ENCODE results near the gene TRAF3. TPM values are rescaled to one million over a fixed set of nuclear protein-coding genes. Genes with fewer than 3 reads are reported as not detected.

Gene TRAF3
- total RNA-seq, 1 donor from 2014 or later: 25.9 TPM

GRCh38 chr14:102922490-102923200 is 145.4 kb downstream of the TRAF3 start, which contains the start of gene AMN:
TSS of gene AMN (plus strand) at chr14:102922663. CDS start at chr14:102922689, 26 bp downstream.
- peaks cover 44% of the 10 kb centered on the region for H3K27me3 ChIP-seq (ENCODE audit: insufficient read depth, low read length)
- H3K4me2 ChIP-seq (ENCODE audit: low read length): peak within 1 kb of the TSS; percentile 71
- Mint-ChIP-seq H3K4me3 (ENCODE audit: unreplicated experiment) (no peak within 1 kb of the TSS), H3K4me1 (ENCODE audit: low read depth, unreplicated experiment) (no peaks in the 10 kb centered on the region), H3K9me3 (ENCODE audit: unreplicated experiment) (no peaks in the 10 kb centered on the region), H3K27ac (ENCODE audit: unreplicated experiment) (no peak within 1 kb of the TSS), H3K36me3 (ENCODE audit: low read depth, unreplicated experiment) (no peaks in the 10 kb centered on the region), H3K27me3 (ENCODE audit: low read depth, unreplicated experiment) (peaks cover 22% of the 10 kb centered on the region)
- peak within 1 kb of the TSS; percentile 14 for H3K9ac ChIP-seq (ENCODE audit: low read length)
- H3K4me3 ChIP-seq (ENCODE audit: insufficient read depth, low read depth, low read length): peak within 1 kb of the TSS; percentile 23
- H2AFZ ChIP-seq (ENCODE audit: low read depth, low read length): peak within 1 kb of the TSS; percentile 69
- no peak for DNase-seq (ENCODE audit: low read depth)
- H3K27ac ChIP-seq (ENCODE audit: low read depth, low read length): no peak within 1 kb of the TSS
- peaks cover 5% of the 10 kb centered on the region for H3K9me3 ChIP-seq (ENCODE audit: insufficient read depth, low read depth, low read length)
- no peak for FAIRE-seq
- peaks cover 8% of the 10 kb centered on the region for H4K20me1 ChIP-seq (ENCODE audit: insufficient read depth, low read length)
- TF ChIP-seq, protein P1, sequence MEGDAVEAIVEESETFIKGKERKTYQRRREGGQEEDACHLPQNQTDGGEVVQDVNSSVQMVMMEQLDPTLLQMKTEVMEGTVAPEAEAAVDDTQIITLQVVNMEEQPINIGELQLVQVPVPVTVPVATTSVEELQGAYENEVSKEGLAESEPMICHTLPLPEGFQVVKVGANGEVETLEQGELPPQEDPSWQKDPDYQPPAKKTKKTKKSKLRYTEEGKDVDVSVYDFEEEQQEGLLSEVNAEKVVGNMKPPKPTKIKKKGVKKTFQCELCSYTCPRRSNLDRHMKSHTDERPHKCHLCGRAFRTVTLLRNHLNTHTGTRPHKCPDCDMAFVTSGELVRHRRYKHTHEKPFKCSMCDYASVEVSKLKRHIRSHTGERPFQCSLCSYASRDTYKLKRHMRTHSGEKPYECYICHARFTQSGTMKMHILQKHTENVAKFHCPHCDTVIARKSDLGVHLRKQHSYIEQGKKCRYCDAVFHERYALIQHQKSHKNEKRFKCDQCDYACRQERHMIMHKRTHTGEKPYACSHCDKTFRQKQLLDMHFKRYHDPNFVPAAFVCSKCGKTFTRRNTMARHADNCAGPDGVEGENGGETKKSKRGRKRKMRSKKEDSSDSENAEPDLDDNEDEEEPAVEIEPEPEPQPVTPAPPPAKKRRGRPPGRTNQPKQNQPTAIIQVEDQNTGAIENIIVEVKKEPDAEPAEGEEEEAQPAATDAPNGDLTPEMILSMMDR (IDR thresholded peaks at IDR 0.05; ENCODE audit: insufficient read depth, low read depth, low read length): no peak
- peak; percentile 73 for TF ChIP-seq EZH2 (IDR thresholded peaks at IDR 0.05; ENCODE audit: insufficient read depth, low read length)
- peaks cover 5% of the 10 kb centered on the region for H3K4me1 ChIP-seq (ENCODE audit: insufficient read depth, low read length)
- H3K36me3 ChIP-seq (ENCODE audit: insufficient read depth, low read length): no peaks in the 10 kb centered on the region
- H3K79me2 ChIP-seq (ENCODE audit: insufficient read depth, low read length): no peaks in the 10 kb centered on the region

- no peaks in the 10 kb centered on the region for H3K36me3 Mint-ChIP-seq (ENCODE audit: low read depth, unreplicated experiment)
- peaks cover 8% of the 10 kb centered on the region for H4K20me1 ChIP-seq (ENCODE audit: insufficient read depth, low read length)
- peak overlapping the region; percentile 23 for H3K4me3 ChIP-seq (ENCODE audit: insufficient read depth, low read depth, low read length)
- peak overlapping the region; percentile 14 for H3K9ac ChIP-seq (ENCODE audit: low read length)
- FAIRE-seq (no peak), DNase-seq (ENCODE audit: low read depth) (no peak)
- peak overlapping the region; percentile 71 for H3K4me2 ChIP-seq (ENCODE audit: low read length)
- no peak overlapping the region for H3K4me3 Mint-ChIP-seq (ENCODE audit: unreplicated experiment)
- H3K27ac Mint-ChIP-seq (ENCODE audit: unreplicated experiment): no peak overlapping the region
- H3K27me3 ChIP-seq (ENCODE audit: insufficient read depth, low read length): peaks cover 44% of the 10 kb centered on the region
- no peak overlapping the region for H3K27ac ChIP-seq (ENCODE audit: low read depth, low read length)
- H3K9me3 Mint-ChIP-seq (ENCODE audit: unreplicated experiment): no peaks in the 10 kb centered on the region
- H3K4me1 ChIP-seq (ENCODE audit: insufficient read depth, low read length): peaks cover 9% of the 10 kb centered on the region
- H2AFZ ChIP-seq (ENCODE audit: low read depth, low read length): no peak overlapping the region
- no peaks in the 10 kb centered on the region for H3K79me2 ChIP-seq (ENCODE audit: insufficient read depth, low read length)
- H3K27me3 Mint-ChIP-seq (ENCODE audit: low read depth, unreplicated experiment): peaks cover 22% of the 10 kb centered on the region
- no peaks in the 10 kb centered on the region for H3K36me3 ChIP-seq (ENCODE audit: insufficient read depth, low read length)
- no peaks in the 10 kb centered on the region for H3K4me1 Mint-ChIP-seq (ENCODE audit: low read depth, unreplicated experiment)
- TF ChIP-seq, protein P1 (IDR thresholded peaks at IDR 0.05; ENCODE audit: insufficient read depth, low read depth, low read length): no peak
- TF ChIP-seq EZH2 (IDR thresholded peaks at IDR 0.05; ENCODE audit: insufficient read depth, low read length): peak; percentile 98
- peaks cover 5% of the 10 kb centered on the region for H3K9me3 ChIP-seq (ENCODE audit: insufficient read depth, low read depth, low read length)
Measured at GRCh38 chr14:102923201-102923924, 146.1 kb downstream of the TRAF3 start.

All from astrocyte (in vitro differentiated cells and primary cell).